Neuronal stem cell (in vitro differentiated cells): Measurements from ENCODE around the gene FGD1.

Experiments
- DNase-seq: peaks from one replicate; pipeline ENCODE4 v3.0.0-alpha.2; 2013; ENCODE audit warnings: low spot score
- H2AFZ ChIP-seq: one replicate; pipeline ENCODE4 v1.6.1; 2013; ENCODE audit warnings: mild to moderate bottlenecking, low read length, inconsistent platforms
- H2AK5ac ChIP-seq: 2 replicates; pipeline ENCODE4 v1.6.1; 2013; ENCODE audit warnings: low read depth, mild to moderate bottlenecking, inconsistent platforms, low read length, moderate library complexity, mixed read lengths
- H2BK120ac ChIP-seq: 2 replicates; pipeline ENCODE4 v1.6.1; 2013; ENCODE audit warnings: low read depth, mild to moderate bottlenecking, inconsistent platforms, low read length, moderate library complexity, mixed read lengths
- H2BK12ac ChIP-seq: one replicate; pipeline ENCODE4 v1.6.1; 2013; ENCODE audit warnings: low read length, inconsistent platforms
- H2BK15ac ChIP-seq: 2 replicates; pipeline ENCODE4 v1.6.1; 2013; ENCODE audit warnings: mild to moderate bottlenecking, low read length, inconsistent platforms, mixed read lengths
- H2BK5ac ChIP-seq: one replicate; pipeline ENCODE4 v1.6.1; 2013; ENCODE audit warnings: inconsistent platforms, mild to moderate bottlenecking, low read length, moderate library complexity
- H3K14ac ChIP-seq: one replicate; pipeline ENCODE4 v1.6.1; 2013; ENCODE audit warnings: low read length, inconsistent platforms
- H3K18ac ChIP-seq: 2 replicates; pipeline ENCODE4 v1.6.1; 2013; ENCODE audit warnings: low read length, inconsistent platforms
- H3K23ac ChIP-seq: 2 replicates; pipeline ENCODE4 v1.6.1; 2013; ENCODE audit warnings: low read depth, mild to moderate bottlenecking, mixed read lengths, low read length, inconsistent platforms; ENCODE audit not compliant: poor library complexity
- H3K27ac ChIP-seq: replicated peaks from 3 replicates; pipeline ENCODE4 v1.5.1; 2013; ENCODE audit warnings: low read length, inconsistent platforms
- H3K27me3 ChIP-seq, 3 experiments: 2 replicates each; pipeline ENCODE4 v1.6.1; 2013; ENCODE audit warnings: low read length in 3 of 3, mild to moderate bottlenecking in 2 of 3, inconsistent platforms in 1 of 3, low read depth in 1 of 3, mixed read lengths in 1 of 3, moderate library complexity in 1 of 3; ENCODE audit not compliant: control insufficient read depth in 3 of 3, insufficient read depth in 3 of 3
- H3K36me3 ChIP-seq, 2 donors: replicated peaks in 1 of 2; 2 replicates each; pipeline ENCODE4 v1.6.1; 2013; ENCODE audit warnings: low read length in 2 of 2; ENCODE audit not compliant: control insufficient read depth in 2 of 2, insufficient read depth in 2 of 2
- H3K4ac ChIP-seq: 2 replicates; pipeline ENCODE4 v1.6.1; 2013; ENCODE audit warnings: inconsistent platforms, mild to moderate bottlenecking, low read length, moderate library complexity
- H3K4me1 ChIP-seq, 2 donors: 1 replicate in 1 of 2; 2 replicates in 1 of 2; pipeline ENCODE4 v1.6.1; 2013; ENCODE audit warnings: low read length in 2 of 2, low read depth in 1 of 2; ENCODE audit not compliant: control insufficient read depth in 2 of 2, insufficient read depth in 1 of 2
- H3K4me2 ChIP-seq: one replicate; pipeline ENCODE4 v1.6.1; 2013; ENCODE audit warnings: mild to moderate bottlenecking, low read length, inconsistent platforms; ENCODE audit not compliant: insufficient read depth, poor library complexity, severe bottlenecking
- H3K4me3 ChIP-seq, 2 donors: 2 replicates each; pipeline ENCODE4 v1.5.1; 2013; ENCODE audit warnings: low read length in 2 of 2, mild to moderate bottlenecking in 2 of 2, inconsistent platforms in 1 of 2, moderate library complexity in 1 of 2
- H3K79me1 ChIP-seq: one replicate; pipeline ENCODE4 v1.6.1; 2013; ENCODE audit warnings: low read depth, mild to moderate bottlenecking, inconsistent platforms, low read length, moderate library complexity
- H3K9ac ChIP-seq: one replicate; pipeline ENCODE4 v1.6.1; 2013; ENCODE audit warnings: mild to moderate bottlenecking, low read depth, low read length, inconsistent platforms; ENCODE audit not compliant: poor library complexity
- H3K9me3 ChIP-seq, 2 donors: replicated peaks in 1 of 2; 2 replicates each; pipeline versions ENCODE3 to v1.6.1; 2013; ENCODE audit warnings: low read length in 2 of 2, mild to moderate bottlenecking in 2 of 2, inconsistent platforms in 1 of 2, low read depth in 1 of 2, mixed read lengths in 1 of 2, moderate library complexity in 1 of 2; ENCODE audit not compliant: control insufficient read depth in 2 of 2, insufficient read depth in 1 of 2
- H4K8ac ChIP-seq: one replicate; pipeline ENCODE4 v1.6.1; 2013; ENCODE audit warnings: low read depth, mild to moderate bottlenecking, inconsistent platforms, low read length, moderate library complexity
- H4K91ac ChIP-seq: one replicate; pipeline ENCODE4 v1.6.1; 2013; ENCODE audit warnings: low read length, low read depth, mild to moderate bottlenecking, inconsistent platforms; ENCODE audit not compliant: poor library complexity
- whole genome bisulfite sequencing, 2 donors: extraction: QIAGEN DNeasy Blood & Tissue Kit; methylation state at CpG; one replicate each; pipeline ENCODE4 v1.1.7; 2013; ENCODE audit warnings: missing lambda C conversion rate in 2 of 2, mixed read lengths in 1 of 2; ENCODE audit not compliant: insufficient read length in 2 of 2, insufficient replicate concordance in 1 of 2; ENCODE audit errors: extremely low coverage in 2 of 2; 5-methylcytosine and 5-hydroxymethylcytosine counted together

FGD1 gene

GRCh38 chrX:54422168-54422567, 73.9 kb downstream of the FGD1 start:
- Histone ChIP-seq H3K9me3 (no peaks in the 10 kb centered on the region), H3K79me1 (no peaks in the 10 kb centered on the region), H2BK120ac (no peak overlapping the region), H4K8ac (no peak overlapping the region), H3K4me3 (no peak overlapping the region), H4K91ac (no peak overlapping the region), H2AK5ac (no peak overlapping the region), H3K4me2 (no peak overlapping the region), H3K9ac (no peak overlapping the region), H2BK12ac (no peak overlapping the region), H3K4ac (no peak overlapping the region), H2AFZ (no peak overlapping the region), H3K18ac (no peak overlapping the region), H2BK5ac (no peak overlapping the region), H3K14ac (no peak overlapping the region), H3K27ac (no peak overlapping the region), H3K36me3 (no peaks in the 10 kb centered on the region), H2BK15ac (no peak overlapping the region), H3K4me1 (peaks cover 0 to 2% of the 10 kb centered on the region in 2 donors), H3K27me3 (no peaks in the 10 kb centered on the region), H3K23ac (no peak overlapping the region)
- no peak for DNase-seq
- no CpG with 5 or more reads among the region's 3 CpGs for WGBS, 2 donors

DNA sequence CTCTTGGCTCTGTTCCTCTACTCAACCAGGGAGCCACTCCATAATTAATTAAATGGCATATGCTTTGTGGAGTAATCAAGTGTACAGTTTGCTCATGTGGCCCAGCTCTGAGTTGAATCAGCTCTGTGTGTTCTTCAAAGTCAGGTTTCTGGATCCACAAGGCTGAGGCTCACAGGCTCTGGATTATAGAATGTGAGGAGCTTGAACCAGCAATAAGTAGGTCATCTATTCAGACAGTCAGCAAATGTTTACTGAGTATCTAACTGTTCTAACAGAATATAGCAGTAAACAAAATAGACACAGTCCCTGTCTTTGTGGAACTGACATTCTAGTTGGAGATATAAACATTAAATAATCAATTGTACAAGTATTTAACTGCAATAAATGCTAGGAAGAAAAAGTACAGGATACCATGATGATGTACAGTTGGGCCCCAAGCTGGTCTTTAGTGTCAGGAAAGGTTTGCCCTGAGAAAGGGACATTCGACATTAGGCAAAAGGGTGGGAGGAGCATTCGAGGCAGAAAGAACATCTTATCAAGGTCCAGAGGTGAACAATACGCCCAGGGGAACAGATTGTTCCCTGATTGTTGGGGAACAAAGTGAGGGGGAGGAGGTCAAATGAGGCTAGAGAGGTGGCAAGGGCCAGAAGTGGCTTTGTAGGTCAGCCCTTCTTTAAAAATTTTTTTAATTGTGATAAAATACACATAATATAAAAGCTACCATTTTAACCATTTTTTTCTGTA, 76.3 kb downstream of the FGD1 start:
- H3K18ac ChIP-seq, result no peak overlapping the region
- H3K4me2 ChIP-seq, result no peak overlapping the region
- H3K14ac ChIP-seq, result no peak overlapping the region
- H2AFZ ChIP-seq, result no peak overlapping the region
- no peak overlapping the region for H4K8ac ChIP-seq
- no CpG with 5 or more reads among the region's 3 CpGs for WGBS, 2 donors
- H3K9me3 ChIP-seq, result no peaks in the 10 kb centered on the region
- no peak overlapping the region for H4K91ac ChIP-seq
- H3K27me3 ChIP-seq, result no peaks in the 10 kb centered on the region
- H2BK15ac ChIP-seq, result no peak overlapping the region
- H2BK12ac ChIP-seq, result no peak overlapping the region
- no peak overlapping the region for H3K9ac ChIP-seq
- no peak overlapping the region for H2AK5ac ChIP-seq
- H3K79me1 ChIP-seq, result no peaks in the 10 kb centered on the region
- no peak overlapping the region for H3K23ac ChIP-seq
- no peak for DNase-seq
- no peak overlapping the region for H2BK120ac ChIP-seq
- no peak overlapping the region for H3K27ac ChIP-seq
- no peaks in the 10 kb centered on the region for H3K36me3 ChIP-seq
- H3K4me1 ChIP-seq, result peaks cover 0 to 6% of the 10 kb centered on the region in 2 donors
- H2BK5ac ChIP-seq, result no peak overlapping the region
- no peak overlapping the region for H3K4me3 ChIP-seq
- no peak overlapping the region for H3K4ac ChIP-seq

- H2AFZ ChIP-seq, result no peak overlapping the region
- H3K79me1 ChIP-seq, result no peaks in the 10 kb centered on the region
- WGBS, 2 donors, result no CpG with 5 or more reads among the region's 2 CpGs
- H3K18ac ChIP-seq, result no peak overlapping the region
- DNase-seq, result no peak
- no peak overlapping the region for H2BK12ac ChIP-seq
- no peak overlapping the region for H3K4me2 ChIP-seq
- no peaks in the 10 kb centered on the region for H3K9me3 ChIP-seq
- H2BK120ac ChIP-seq, result no peak overlapping the region
- peaks cover 0 to 6% of the 10 kb centered on the region in 2 donors for H3K4me1 ChIP-seq
- H3K4ac ChIP-seq, result no peak overlapping the region
- H3K14ac ChIP-seq, result no peak overlapping the region
- no peaks in the 10 kb centered on the region for H3K36me3 ChIP-seq
- H3K4me3 ChIP-seq, result no peak overlapping the region
- H4K8ac ChIP-seq, result no peak overlapping the region
- no peak overlapping the region for H2AK5ac ChIP-seq
- H3K27ac ChIP-seq, result no peak overlapping the region
- no peak overlapping the region for H3K23ac ChIP-seq
- H3K27me3 ChIP-seq, result no peaks in the 10 kb centered on the region
- H2BK15ac ChIP-seq, result no peak overlapping the region
- H3K9ac ChIP-seq, result no peak overlapping the region
- H4K91ac ChIP-seq, result no peak overlapping the region
- no peak overlapping the region for H2BK5ac ChIP-seq
Measured at GRCh38 chrX:54416965-54417364, 79.1 kb downstream of the FGD1 start.

DNA sequence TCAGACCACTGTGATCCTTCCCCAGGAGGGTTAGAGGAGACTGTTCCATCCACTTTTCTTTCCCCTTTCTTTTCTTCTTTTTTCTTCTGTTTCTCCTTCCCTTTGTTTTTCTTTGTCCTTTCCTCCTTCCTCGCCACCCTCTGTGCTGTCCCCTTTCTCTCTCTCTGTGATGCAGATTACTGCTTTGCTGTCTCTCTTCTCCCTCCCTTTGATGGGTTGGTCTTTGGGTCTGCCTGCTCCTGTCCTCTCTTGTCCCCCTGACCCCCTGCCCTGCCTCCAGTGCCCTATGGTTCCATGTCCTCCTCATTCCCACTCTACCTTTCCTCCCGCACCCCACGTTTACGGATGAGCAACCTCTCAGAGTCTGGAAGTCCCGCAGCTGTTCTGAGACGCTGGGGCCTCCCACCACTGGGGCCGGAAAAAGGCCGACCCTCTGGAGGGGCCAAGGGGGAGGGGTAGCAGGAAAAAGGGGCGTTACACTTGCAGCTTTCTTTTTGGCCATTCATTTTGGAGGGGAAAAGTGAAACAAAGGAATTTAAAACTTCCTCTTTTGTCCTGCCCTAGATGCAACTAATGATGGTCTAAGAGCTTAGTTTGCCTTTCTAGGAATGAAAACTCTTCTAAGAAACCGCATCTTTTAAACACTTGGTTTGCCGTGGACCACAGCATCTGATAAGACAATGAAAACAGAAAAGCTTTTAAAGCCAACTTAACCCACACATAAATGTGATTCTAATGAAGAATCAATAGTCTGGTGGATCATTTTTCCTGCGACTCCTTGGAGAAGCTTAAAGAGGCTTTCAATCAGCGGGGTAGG, 80.3 kb downstream of the FGD1 start:
- Histone ChIP-seq H2BK120ac (no peak overlapping the region), H2BK15ac (no peak overlapping the region), H2AFZ (peak overlapping the region; percentile 68), H4K8ac (no peak overlapping the region), H3K4me3 (no peak overlapping the region), H3K79me1 (no peaks in the 10 kb centered on the region), H3K4me2 (peak overlapping the region; percentile 33), H3K4me1 (peaks cover 0 to 6% of the 10 kb centered on the region in 2 donors), H2BK5ac (no peak overlapping the region), H2BK12ac (no peak overlapping the region), H3K27ac (peak overlapping the region; percentile 80), H3K9me3 (no peaks in the 10 kb centered on the region), H3K27me3 (no peaks in the 10 kb centered on the region), H3K18ac (peak overlapping the region; percentile 71), H2AK5ac (no peak overlapping the region), H3K9ac (no peak overlapping the region), H3K14ac (no peak overlapping the region), H4K91ac (no peak overlapping the region), H3K4ac (no peak overlapping the region), H3K36me3 (no peaks in the 10 kb centered on the region), H3K23ac (no peak overlapping the region)
- no CpG with 5 or more reads among the region's 13 CpGs for WGBS, 2 donors
- peak; percentile 35 for DNase-seq
